Stimulated activated CD8-positive, alpha-beta memory T cell treated with anti-CD3 and anti-CD28 coated beads, Interleukin-15, amount 100 ng/mL, for 1 hour (primary cell): Measurements from ENCODE around the gene MST1.

Experiments
- DNase-seq: peaks from one replicate; pipeline ENCODE4 v3.0.0-alpha.2; 2020; ENCODE audit warnings: low read depth

Gene MST1

DNA sequence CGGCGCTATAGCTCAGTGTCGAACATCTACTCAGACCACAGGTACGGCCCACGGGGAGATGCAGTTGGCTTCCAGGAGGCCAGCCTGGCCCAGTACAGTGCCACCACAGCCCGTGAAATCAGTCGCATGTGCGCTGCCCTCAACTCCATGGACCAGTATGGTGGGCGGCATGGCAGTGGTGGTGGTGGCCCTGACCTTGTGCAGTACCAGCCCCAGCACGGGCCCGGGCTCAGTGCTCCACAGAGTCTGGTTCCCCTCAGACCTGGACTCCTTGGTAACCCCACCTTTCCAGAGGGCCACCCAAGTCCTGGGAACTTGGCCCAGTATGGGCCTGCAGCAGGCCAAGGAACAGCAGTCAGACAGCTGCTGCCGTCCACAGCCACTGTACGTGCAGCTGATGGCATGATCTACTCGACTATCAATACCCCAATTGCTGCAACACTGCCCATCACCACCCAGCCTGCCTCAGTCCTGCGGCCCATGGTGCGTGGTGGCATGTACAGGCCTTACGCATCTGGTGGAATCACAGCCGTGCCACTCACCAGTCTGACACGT is 33.5 kb downstream of the MST1 start:
- no peak for DNase-seq

DNA sequence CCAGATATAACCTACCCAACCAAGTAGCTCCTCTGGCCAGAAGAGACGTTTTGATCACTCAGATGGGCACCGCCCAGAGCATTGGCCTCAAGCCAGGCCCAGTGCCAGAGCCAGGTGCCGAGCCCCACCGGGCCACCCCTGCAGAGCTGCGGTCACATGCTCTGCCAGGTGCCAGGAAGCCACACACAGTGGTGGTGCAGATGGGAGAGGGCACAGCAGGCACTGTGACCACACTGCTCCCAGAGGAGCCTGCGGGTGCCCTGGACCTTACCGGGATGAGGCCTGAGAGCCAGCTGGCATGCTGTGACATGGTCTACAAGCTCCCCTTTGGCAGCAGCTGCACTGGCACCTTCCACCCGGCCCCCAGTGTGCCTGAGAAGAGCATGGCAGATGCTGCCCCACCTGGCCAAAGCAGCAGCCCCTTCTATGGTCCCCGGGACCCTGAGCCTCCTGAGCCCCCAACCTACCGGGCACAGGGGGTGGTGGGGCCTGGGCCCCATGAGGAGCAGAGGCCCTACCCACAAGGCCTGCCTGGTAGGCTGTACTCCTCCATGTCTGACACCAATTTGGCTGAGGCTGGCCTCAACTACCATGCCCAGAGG is 34.2 kb downstream of the MST1 start:
- DNase-seq, result no peak

DNA sequence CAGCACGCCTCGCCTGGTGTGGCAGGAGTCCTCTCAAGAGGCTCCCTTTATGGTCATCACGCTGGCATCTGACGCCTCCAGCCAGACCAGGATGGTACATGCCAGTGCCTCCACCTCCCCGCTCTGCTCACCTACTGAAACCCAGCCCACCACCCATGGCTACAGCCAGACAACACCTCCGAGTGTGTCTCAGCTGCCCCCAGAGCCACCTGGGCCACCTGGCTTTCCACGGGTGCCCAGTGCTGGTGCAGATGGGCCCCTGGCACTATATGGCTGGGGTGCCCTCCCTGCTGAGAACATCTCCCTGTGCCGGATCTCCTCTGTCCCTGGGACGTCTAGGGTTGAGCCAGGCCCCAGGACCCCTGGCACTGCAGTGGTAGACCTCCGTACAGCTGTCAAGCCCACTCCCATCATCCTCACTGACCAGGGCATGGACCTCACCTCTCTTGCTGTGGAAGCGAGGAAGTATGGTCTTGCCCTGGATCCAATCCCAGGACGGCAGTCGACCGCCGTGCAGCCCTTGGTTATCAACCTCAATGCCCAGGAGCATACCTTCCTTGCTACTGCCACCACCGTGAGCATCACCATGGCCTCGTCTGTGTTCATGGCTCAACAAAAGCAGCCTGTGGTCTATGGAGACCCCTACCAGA is 35.0 kb downstream of the MST1 start:
- DNase-seq, result no peak

DNA sequence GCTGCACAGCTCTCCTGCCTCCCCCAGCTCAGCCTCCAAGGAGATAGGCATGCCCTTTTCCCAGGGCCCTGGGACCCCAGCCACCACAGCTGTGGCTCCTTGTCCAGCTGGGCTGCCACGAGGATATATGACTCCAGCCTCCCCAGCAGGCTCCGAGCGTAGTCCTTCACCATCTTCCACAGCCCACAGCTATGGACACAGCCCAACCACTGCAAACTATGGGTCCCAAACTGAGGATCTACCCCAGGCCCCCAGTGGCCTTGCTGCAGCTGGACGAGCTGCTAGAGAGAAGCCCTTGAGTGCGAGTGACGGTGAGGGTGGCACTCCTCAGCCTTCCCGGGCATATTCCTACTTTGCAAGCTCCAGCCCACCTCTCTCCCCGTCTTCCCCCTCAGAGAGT is 35.7 kb downstream of the MST1 start:
- DNase-seq, result no peak

DNA sequence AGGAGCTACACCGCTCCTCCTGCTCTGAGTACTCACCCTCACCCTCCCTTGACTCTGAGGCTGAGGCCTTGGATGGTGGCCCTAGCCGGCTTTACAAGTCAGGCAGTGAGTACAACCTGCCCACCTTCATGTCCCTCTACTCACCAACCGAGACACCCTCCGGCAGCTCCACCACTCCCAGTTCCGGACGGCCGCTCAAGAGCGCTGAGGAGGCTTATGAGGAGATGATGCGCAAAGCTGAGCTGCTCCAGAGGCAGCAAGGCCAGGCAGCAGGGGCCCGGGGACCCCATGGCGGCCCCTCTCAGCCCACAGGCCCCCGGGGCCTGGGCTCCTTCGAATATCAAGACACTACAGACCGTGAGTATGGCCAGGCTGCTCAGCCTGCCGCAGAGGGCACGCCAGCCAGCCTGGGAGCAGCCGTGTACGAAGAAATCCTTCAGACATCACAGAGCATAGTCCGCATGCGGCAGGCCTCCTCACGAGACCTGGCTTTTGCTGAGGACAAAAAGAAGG is 36.3 kb downstream of the MST1 start:
- no peak for DNase-seq

DNA sequence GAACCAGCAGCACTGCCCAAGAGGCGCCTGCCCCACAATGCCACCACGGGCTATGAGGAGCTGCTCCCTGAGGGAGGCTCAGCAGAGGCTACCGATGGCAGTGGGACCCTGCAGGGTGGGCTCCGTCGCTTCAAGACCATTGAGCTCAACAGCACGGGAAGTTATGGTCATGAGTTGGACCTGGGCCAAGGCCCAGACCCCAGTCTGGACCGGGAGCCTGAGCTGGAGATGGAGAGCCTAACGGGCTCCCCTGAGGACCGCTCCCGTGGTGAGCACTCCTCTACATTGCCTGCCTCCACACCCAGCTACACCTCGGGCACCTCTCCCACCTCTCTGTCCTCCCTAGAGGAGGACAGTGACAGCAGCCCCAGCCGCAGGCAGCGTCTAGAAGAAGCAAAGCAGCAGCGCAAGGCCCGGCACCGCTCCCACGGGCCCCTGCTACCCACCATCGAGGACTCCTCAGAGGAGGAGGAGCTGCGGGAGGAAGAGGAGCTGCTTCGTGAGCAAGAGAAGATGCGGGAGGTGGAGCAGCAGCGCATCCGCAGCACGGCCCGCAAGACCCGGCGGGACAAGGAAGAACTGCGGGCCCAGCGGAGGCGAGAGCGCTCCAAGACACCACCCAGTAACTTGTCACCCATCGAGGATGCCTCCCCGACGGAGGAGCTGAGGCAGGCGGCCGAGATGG is 36.9 kb downstream of the MST1 start:
- DNase-seq, result no peak

DNA sequence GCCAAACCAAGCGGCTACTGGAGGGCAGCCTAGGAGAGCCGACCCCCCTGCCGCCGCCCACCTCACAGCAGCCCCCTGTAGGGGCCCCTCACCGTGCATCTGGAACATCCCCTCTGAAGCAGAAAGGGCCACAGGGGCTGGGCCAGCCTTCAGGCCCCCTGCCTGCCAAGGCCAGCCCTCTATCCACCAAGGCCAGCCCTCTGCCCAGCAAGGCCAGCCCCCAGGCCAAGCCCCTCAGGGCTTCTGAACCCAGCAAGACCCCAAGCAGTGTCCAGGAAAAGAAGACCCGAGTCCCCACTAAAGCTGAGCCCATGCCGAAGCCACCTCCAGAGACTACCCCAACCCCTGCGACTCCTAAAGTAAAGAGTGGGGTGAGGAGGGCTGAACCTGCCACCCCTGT is 38.6 kb downstream of the MST1 start:
- DNase-seq, result no peak

DNA sequence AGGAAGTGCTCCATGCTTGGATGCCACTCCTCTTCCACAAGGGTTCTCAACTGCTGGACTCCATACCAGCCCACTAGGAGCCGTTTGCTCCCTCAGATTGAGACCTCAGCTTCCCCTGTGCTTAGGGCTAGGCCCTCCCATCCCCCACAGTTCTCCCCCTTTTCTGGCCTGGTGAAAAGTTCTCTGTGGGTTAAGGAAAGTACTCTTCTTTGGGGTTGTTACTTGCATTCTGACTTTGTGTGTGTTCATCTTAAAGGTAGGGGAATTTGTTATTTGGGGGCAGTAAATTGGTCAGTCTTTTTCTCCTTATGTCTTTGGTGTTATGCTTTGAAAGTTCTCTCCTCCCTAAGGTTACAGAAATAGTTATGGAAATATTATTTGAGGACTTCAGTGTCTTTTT is 39.1 kb downstream of the MST1 start:
- DNase-seq, result no peak

DNA sequence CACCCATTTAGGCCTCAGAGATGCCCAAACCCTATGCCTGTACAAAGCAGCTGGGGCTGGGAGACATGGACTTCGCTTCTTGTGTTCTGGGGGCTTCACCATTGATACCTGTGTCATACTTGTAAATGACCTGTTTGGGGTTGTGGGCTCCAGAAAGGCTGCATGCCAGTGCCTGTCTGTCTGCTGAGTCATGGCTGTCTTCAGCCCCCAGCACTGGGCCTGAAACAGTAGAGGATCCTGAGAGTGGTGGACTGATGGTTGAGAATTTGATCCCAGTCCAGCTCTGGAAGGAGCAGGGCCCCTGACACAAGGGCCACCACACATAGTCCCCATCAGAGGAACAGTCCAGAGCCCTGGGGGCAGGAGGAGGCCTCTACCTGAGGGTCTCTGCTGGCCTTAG is 39.7 kb downstream of the MST1 start:
- no peak for DNase-seq

DNA sequence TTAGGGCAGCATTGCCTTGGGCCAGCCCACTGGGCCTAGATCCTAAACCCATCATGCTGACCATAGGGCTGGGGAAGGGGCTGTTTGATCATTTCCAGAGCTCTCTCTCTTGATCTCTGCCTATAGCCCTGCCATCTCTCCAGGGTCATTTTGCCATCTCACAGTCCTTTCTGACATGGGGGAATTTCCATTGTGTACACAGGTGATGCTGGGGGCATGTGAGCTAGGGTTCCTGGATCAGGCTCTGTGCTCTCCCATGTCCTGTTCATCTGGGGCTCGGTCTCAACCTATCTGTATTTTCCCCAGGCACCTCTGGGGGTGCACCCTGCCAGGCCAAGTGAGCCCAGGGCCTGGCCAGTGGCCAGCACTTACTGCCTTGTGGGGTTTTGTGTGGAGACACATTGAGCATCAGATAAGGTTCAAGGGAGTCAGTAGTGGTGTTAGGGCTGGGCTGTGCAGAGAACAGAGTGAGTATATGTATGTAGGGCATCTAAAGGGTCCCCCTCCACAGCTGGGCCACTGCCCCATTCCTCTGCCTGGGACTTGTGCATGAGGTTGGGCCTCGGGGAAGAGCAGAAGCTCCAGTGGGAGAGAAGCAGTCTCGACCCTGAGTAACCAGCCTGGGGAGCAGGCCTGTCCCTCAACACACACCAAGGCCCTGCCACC is 40.8 kb downstream of the MST1 start:
- DNase-seq, result no peak

DNA sequence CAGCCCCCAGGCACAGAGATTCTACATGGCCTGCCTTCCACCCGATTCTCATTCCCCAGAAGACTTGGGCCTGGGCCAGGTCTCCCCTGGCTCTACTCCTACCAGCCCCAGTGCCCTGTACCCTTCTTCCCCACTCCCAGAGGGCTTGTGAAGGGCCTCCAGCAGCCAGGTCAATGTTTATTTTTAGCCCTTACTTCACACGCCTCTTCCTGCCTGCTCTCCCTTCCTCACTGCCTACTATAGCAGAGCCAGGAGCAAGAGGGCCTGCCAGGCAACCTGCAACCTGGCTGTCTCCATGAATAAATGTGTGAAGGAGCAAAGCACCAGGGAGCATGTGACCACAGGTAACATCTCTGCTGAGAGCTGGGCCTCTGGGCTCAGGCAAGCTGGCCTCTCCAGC is 41.5 kb downstream of the MST1 start:
- no peak for DNase-seq

DNA sequence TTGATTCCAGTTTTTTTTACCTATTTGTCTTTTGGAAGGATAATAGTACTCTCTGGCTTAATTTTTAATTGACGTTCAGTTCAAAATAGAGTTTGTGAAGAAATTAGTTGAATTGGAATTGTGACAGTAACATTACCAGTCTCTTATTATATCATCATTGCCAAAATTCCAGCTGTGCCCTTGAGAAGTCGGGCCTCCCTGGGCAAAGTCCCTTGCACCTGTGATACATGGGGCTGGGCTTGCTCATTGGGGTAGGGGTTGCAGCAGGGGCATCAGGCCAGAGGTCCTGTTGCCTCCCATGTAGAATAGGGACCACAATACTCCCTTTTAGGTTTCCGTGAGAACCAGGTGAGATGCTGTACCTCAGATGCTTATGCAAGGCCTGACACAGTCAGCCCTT is 43.0 kb downstream of the MST1 start:
- no peak for DNase-seq

DNA sequence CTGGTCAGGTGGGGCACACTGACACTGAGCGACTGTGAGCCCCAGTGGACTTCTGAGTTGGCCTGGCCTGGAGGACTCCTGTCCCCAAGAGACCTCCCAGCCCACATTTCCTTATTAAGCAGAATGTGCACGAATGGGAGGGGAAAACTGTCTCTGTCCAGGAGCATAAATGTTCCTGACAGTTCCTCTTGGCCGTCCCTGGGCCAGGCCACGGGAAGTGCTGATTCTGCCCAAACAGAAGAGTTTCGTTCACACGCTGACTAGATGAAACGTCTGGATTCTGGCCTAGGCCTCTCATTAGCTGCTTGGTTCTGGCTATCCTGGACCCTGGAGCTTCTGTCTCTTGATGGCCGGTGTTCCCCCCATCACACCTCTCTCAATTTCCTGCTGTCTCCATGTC is 44.6 kb downstream of the MST1 start:
- no peak for DNase-seq

DNA sequence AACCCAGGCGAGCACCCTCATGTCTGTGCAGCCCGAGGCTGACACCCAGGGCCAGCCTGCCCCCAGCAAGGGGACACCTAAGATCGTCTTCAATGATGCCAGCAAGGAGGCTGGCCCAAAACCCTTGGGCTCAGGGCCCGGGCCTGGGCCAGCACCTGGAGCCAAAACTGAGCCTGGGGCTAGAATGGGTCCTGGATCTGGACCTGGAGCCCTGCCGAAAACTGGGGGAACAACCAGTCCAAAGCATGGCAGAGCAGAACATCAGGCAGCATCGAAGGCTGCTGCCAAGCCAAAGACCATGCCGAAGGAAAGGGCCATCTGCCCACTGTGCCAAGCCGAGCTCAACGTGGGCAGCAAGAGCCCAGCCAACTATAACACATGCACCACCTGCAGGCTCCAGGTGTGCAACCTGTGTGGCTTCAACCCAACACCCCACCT is 46.5 kb downstream of the MST1 start:
- no peak for DNase-seq

DNA sequence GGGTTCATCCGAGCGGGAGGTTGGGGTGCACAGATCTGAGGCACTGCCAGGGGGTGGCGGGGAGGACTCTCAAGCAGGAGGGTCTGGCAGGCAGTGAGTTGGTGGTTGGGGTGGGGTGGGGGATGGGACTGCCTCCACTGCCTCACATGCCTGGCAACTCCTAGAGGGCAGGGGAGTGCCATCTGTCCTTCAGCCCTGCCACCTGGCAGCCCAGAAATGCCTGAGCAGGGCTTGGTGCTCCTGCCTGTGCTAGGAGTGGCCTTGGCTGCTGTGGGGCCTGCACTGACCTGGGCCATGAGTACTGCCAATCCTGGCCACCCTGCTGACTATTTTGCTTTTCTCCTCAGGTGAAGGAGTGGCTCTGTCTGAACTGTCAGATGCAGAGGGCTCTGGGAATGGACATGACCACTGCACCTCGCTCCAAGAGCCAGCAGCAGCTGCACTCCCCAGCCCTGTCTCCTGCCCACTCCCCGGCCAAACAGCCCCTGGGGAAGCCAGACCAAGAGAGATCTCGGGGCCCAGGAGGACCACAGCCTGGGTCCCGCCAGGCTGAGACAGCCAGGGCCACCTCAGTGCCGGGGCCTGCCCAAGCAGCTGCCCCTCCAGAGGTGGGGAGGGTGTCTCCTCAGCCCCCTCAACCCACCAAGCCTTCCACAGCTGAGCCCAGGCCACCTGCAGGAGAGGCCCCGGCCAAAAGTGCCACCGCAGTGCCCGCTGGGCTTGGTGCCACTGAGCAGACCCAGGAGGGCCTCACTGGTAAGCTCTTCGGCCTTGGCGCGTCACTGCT is 47.2 kb downstream of the MST1 start:
- DNase-seq, result no peak

DNA sequence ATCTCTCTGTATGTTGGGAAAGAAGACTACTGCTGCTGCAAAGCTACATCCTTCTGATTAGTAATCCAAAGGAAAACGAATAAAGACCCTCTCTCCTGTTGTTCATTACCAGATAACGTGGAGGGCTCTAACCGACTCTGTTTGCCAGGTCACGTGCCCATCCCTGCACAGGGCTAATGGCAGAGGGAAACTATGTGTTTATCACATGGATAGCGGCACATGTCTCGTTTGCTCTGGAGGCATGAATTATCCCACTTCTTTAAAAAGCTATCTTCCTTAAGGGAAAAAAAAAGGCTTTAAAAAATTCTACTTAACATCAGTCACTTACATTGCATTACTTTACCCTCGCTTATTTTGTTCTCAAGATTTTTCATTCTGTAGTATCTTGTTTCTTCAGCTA is 48.0 kb downstream of the MST1 start:
- no peak for DNase-seq

DNA sequence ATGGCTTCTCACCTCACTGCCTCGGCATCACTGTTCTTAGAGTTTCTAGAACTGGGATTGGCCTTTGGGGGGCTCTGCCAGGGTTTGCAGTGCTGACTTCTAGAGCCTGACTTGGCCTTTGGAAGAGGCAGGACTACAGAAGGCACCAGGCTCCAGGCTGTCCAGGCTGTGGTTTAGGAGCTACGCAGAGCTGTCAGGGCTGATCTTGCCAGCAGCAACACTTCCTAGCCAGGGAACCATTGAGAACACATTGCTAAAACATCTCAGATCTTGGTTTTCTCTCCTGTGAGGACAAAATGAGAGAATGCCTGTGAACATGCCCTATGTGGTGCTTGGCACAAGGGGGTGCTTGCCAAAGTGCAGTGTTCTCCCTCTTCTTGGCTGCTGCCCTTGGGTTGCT is 49.7 kb downstream of the MST1 start:
- DNase-seq, result no peak

DNA sequence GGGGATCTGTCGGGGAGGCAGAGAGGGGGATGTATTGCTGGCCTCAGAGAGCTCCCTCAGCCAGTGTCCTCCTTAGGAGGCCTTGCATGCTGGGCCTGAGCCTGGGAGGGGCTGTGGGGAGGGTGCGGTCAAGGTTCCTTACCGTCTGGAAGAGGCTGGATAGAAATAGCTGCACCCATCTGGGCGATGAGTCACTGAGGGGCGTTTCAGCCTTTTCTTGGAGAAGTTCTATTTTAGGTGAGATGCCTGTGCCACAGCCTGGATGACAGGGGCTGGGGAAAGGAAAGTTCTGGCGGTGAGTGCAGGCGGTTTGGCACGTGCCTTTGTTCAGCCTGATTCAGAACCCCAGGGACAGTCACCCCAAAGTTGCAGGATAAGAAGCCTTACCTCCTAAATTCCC is 50.8 kb downstream of the MST1 start:
- DNase-seq, result no peak

DNA sequence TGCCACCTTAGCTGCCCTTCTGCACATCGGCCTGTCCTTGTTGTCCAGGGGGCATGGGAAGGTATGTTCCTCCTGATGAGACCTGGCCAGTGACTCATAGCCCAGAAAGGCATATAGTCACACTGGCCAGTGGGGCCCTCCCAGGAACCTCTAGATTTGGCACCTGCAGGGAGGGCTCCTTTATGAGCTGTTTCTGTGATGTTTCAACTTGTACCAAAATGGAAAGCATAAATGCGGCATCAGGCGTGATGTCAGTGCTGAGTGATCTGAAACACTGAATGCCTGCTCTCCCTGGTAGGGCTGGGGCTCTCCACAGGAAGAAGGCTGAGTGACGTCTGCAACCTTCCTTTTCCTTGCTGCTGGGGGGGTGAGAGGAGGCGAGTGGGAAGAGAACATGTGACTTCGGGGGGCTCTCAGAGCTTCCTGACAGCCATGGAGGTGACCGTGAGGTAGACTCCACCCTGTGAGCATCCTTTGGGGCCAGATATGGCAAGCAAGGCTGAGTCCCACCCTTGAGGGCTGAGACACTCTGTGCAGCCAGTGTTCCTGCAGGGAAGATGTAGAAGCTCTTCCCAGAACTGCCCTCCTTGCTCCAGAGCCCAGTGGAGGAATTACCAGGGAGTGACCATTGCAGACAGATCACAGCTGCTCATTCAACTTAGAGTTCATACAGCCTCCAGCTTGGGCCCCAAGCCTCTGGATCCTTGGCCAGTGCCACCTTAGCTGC is 52.2 kb downstream of the MST1 start:
- no peak for DNase-seq

DNA sequence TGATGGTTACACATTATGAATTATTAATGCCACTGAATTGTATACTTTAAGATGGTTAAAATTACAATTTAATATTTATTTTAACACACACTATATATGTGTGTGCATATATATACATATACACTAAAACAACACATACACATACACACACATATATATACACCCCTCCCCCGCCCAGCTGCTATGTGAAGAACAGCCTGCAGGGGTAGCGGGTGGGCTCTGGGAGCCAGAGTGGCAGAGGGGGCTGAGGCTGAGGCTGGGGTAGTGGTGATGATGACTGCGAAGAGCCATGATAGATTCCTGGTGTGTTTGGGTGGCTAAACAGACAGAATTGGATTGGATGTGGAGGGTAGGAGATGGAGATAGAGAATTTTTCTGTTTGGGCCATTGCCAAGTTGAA is 54.5 kb downstream of the MST1 start:
- DNase-seq, result no peak
